MM.1S (cell line): ENCODE measurements around the gene TGFA.
"Not testable (repeated sequence)": the region's sequence is repeated elsewhere in the genome, so short reads cannot be mapped to it uniquely, and the experiment has no call there.

Source experiments
- DNase-seq: peaks from one replicate; pipeline ENCODE4 v3.0.0-alpha.2; 2015
- H2AFZ ChIP-seq: fragments of 300-600 bp; sonication (generic); 2 replicates; pipeline ENCODE4 v1.6.0; 2016; ENCODE audit warnings: antibody characterized with exemption, low read length
- H3F3A ChIP-seq: fragments of 300-600 bp; sonication (generic); 2 replicates; pipeline ENCODE4 v1.6.1; 2016; ENCODE audit warnings: mild to moderate bottlenecking, antibody characterized with exemption, low read length, moderate library complexity, mixed read lengths; ENCODE audit not compliant: insufficient read depth
- H3K27ac ChIP-seq: fragments of 300-600 bp; sonication (generic); 2 replicates; pipeline ENCODE4 v1.5.1; 2016; ENCODE audit warnings: mild to moderate bottlenecking, low read length
- H3K27me3 ChIP-seq: fragments of 300-600 bp; sonication (generic); replicated peaks from 2 replicates; pipeline ENCODE4 v1.6.0; 2016; ENCODE audit warnings: low read length; ENCODE audit not compliant: insufficient read depth
- H3K36me3 ChIP-seq: fragments of 300-600 bp; sonication (generic); replicated peaks from 2 replicates; pipeline ENCODE4 v1.6.1; 2016; ENCODE audit warnings: mild to moderate bottlenecking, low read length, mixed read lengths; ENCODE audit not compliant: insufficient read depth
- H3K4me1 ChIP-seq: fragments of 300-600 bp; sonication (generic); 2 replicates; pipeline ENCODE4 v1.6.1; 2016; ENCODE audit warnings: low read length, mixed read lengths
- H3K4me2 ChIP-seq: fragments of 300-600 bp; sonication (generic); 2 replicates; pipeline ENCODE4 v1.6.0; 2016; ENCODE audit warnings: low read depth, low read length
- H3K4me3 ChIP-seq: fragments of 300-600 bp; sonication (generic); 2 replicates; pipeline ENCODE4 v1.5.1; 2016; ENCODE audit warnings: low read length, mixed read lengths
- H3K79me2 ChIP-seq: fragments of 300-600 bp; sonication (generic); 2 replicates; pipeline ENCODE4 v1.6.1; 2016; ENCODE audit warnings: mixed run types, low read length, mixed read lengths
- H3K9ac ChIP-seq: fragments of 300-600 bp; sonication (generic); 2 replicates; pipeline ENCODE4 v1.6.1; 2016; ENCODE audit warnings: low read length, mixed read lengths
- H3K9me2 ChIP-seq: fragments of 300-600 bp; sonication (generic); replicated peaks from 2 replicates; pipeline ENCODE4 v1.6.1; 2016; ENCODE audit warnings: mild to moderate bottlenecking, low read length, mixed read lengths; ENCODE audit not compliant: insufficient read depth
- H3K9me3 ChIP-seq: fragments of 300-600 bp; sonication (generic); replicated peaks from 2 replicates; pipeline ENCODE4 v1.6.1; 2016; ENCODE audit warnings: mild to moderate bottlenecking, low read length, mixed read lengths; ENCODE audit not compliant: insufficient read depth
- H4K20me1 ChIP-seq: fragments of 300-600 bp; sonication (generic); 2 replicates; pipeline ENCODE4 v1.6.1; 2016; ENCODE audit warnings: mild to moderate bottlenecking, low read length, moderate library complexity, mixed read lengths; ENCODE audit not compliant: insufficient read depth
- CTCF ChIP-seq: fragments of 300-600 bp; sonication (generic); IDR thresholded peaks from 2 replicates; pipeline ENCODE4 v1.5.1; 2016; ENCODE audit warnings: antibody characterized with exemption, low read length, mixed read lengths
- EZH2 ChIP-seq: fragments of 300-600 bp; sonication (generic); optimal IDR thresholded peaks from 2 replicates; pipeline ENCODE3; 2017; ENCODE audit warnings: low read depth, mild to moderate bottlenecking, antibody characterized with exemption, low read length, mixed read lengths
- EZH2phosphoT487 ChIP-seq: fragments of 300-600 bp; sonication (generic); IDR thresholded peaks from 2 replicates; pipeline ENCODE4 v1.6.1; 2018; ENCODE audit warnings: antibody characterized with exemption, low read length

Gene TGFA

GRCh38 chr2:70467237-70467636, 86.4 kb downstream of the TGFA start:
- H3K27me3 ChIP-seq = no peaks in the 10 kb centered on the region
- no peak for DNase-seq
- H3K4me3 ChIP-seq = no peak overlapping the region
- TF ChIP-seq EZH2 (no peak), CTCF (no peak), EZH2phosphoT487 (no peak)
- no peaks in the 10 kb centered on the region for H3K79me2 ChIP-seq
- H3K36me3 ChIP-seq = no peaks in the 10 kb centered on the region
- H3K9me2 ChIP-seq = no peaks in the 10 kb centered on the region
- no peak overlapping the region for H3K4me2 ChIP-seq
- H3K4me1 ChIP-seq = no peaks in the 10 kb centered on the region
- no peak overlapping the region for H2AFZ ChIP-seq
- H3K9me3 ChIP-seq = no peaks in the 10 kb centered on the region
- no peaks in the 10 kb centered on the region for H3F3A ChIP-seq
- H3K27ac ChIP-seq = no peak overlapping the region
- H3K9ac ChIP-seq = no peak overlapping the region
- H4K20me1 ChIP-seq = no peaks in the 10 kb centered on the region

- H3F3A ChIP-seq, DNase-seq, H3K79me2 ChIP-seq, H3K27ac ChIP-seq, H3K4me3 ChIP-seq, H3K36me3 ChIP-seq, H4K20me1 ChIP-seq, H3K9me2 ChIP-seq, H3K27me3 ChIP-seq, H3K4me2 ChIP-seq, H3K9me3 ChIP-seq, H3K4me1 ChIP-seq, H2AFZ ChIP-seq, H3K9ac ChIP-seq: not testable (repeated sequence)
These were observed 87.0 kb downstream of the TGFA start for GRCh38 chr2:70466647-70467046.

DNA sequence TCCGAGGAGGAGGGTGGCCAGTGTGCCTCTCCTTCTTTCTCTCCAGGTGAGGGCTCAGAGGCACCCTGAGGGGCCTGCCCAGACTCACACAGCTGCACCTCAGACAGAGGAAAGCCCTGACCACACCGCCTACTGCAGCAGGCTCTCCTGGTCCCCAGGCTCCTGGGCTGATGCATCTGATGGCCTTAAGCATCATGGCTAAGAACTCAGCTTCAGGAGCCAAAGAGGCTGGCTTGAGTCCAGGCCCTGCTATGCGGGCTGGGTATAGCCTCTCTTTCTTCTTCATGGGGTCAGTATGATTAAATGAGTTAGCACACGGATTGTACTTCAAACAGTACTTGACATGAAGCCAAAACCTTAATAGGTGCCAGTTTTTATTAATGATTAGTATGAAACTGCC, 89.6 kb downstream of the TGFA start:
- TF ChIP-seq CTCF (no peak), EZH2phosphoT487 (no peak), EZH2 (no peak)
- H3K9ac ChIP-seq = no peak overlapping the region
- no peak for DNase-seq
- H3K4me3 ChIP-seq = no peak overlapping the region
- no peaks in the 10 kb centered on the region for H3K36me3 ChIP-seq
- H3K27ac ChIP-seq = no peak overlapping the region
- H3F3A ChIP-seq = no peaks in the 10 kb centered on the region
- H3K27me3 ChIP-seq = no peaks in the 10 kb centered on the region
- no peak overlapping the region for H2AFZ ChIP-seq
- no peaks in the 10 kb centered on the region for H3K9me3 ChIP-seq
- H3K9me2 ChIP-seq = no peaks in the 10 kb centered on the region
- H3K4me1 ChIP-seq = no peaks in the 10 kb centered on the region
- H3K79me2 ChIP-seq = no peaks in the 10 kb centered on the region
- no peak overlapping the region for H3K4me2 ChIP-seq
- H4K20me1 ChIP-seq = no peaks in the 10 kb centered on the region

GRCh38 chr2:70463581-70463980, 90.0 kb downstream of the TGFA start:
- H3K4me1 ChIP-seq = no peaks in the 10 kb centered on the region
- H3K9ac ChIP-seq = no peak overlapping the region
- no peaks in the 10 kb centered on the region for H3K27me3 ChIP-seq

More at GRCh38 chr2:70463581-70463980, 90.0 kb downstream of the TGFA start:
- no peak for DNase-seq
- no peaks in the 10 kb centered on the region for H3F3A ChIP-seq
- H3K36me3 ChIP-seq = no peaks in the 10 kb centered on the region
- H3K4me3 ChIP-seq = no peak overlapping the region
- no peak overlapping the region for H3K27ac ChIP-seq
- no peaks in the 10 kb centered on the region for H3K79me2 ChIP-seq
- no peaks in the 10 kb centered on the region for H4K20me1 ChIP-seq
- H2AFZ ChIP-seq = no peak overlapping the region
- no peak overlapping the region for H3K4me2 ChIP-seq
- H3K9me2 ChIP-seq = no peaks in the 10 kb centered on the region
- TF ChIP-seq CTCF = no peak
- no peak for TF ChIP-seq EZH2
- TF ChIP-seq EZH2phosphoT487 = no peak
- no peaks in the 10 kb centered on the region for H3K9me3 ChIP-seq
